ENCODE results near the gene EFCAB5. TPM values are rescaled to one million over a fixed set of nuclear protein-coding genes. Genes with fewer than 3 reads are reported as not detected.
A peak's percentile ranks its signal among the peaks of the same experiment; 100 is the strongest.

Gene EFCAB5
- total and polyA plus RNA-seq, 2 of the 13 experiments (the other 11 are each of a cell fraction or from before 2014, with no cell fraction given): 0.15 TPM; not detected in 1

DNA sequence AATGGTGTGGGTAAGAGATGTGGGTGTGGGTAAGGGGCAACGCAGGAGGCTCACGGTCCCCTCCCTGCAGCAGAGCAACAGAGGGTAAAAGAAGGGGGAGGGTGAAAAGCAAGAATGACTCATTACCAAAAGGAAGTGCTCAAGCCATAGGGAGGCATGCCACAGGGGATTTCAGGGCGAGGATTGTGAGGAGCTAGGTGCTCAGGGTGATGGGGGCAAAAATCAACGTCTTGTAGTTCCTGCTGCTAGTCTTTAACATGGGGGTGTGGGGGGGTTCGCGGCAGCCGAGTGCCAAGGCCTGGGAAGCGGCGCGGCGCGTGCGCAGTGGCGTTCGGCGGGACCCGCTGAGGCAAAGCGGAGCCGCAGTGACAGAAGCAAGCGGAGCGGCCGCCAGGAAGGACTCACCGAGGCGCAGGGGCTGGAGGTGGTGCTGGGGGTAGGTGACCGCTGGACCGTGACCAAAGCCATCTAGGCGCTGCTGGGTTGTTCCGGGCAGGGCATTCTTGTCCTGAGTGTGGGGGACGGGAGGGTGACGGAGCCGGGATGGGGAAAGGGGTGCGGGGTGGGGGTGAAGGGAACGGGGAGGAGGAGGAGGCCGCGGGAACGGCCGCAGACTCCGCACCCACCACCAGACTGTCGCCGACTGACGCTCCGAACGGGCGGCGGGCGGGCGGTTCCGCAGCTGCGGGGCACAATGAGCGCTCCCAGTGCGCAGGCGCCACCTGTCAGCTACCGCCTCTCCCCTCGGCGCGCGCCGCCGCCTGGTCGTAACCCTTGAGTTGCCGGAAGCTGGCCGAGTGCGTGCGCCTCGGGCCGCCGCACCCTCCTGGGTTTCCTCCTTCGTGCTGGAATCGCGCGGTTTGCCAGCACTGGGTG is 11.7 kb upstream of the EFCAB5 start, which contains the start of gene SSH2 (continued):
- TF ChIP-seq ZNF251 (CRISPR knock-in tag; IDR thresholded peaks at IDR 0.05) (no peak), ZNF260 (CRISPR knock-in tag; IDR thresholded peaks at IDR 0.05; ENCODE audit: borderline replicate concordance, low read depth) (no peak), ZNF720 (CRISPR knock-in tag; IDR thresholded peaks at IDR 0.05) (no peak), RFXAP (CRISPR knock-in tag; IDR thresholded peaks at IDR 0.05; ENCODE audit: borderline replicate concordance) (no peak), ZNF619 (CRISPR knock-in tag; IDR thresholded peaks at IDR 0.05) (no peak), ZIK1 (CRISPR knock-in tag; IDR thresholded peaks at IDR 0.05; ENCODE audit: borderline replicate concordance, low read depth) (0 out of 2 replicates have a peak, but pooled peaks have one; percentile 22), ZNF850 (CRISPR knock-in tag; conservative IDR thresholded peaks at IDR 0.05) (no peak), ZSCAN9 (CRISPR knock-in tag; IDR thresholded peaks at IDR 0.05; ENCODE audit: borderline replicate concordance) (no peak), KLF16 (CRISPR knock-in tag; IDR thresholded peaks at IDR 0.05) (no peak), ZC3H13 (CRISPR knock-in tag; IDR thresholded peaks at IDR 0.05) (0 out of 2 replicates have a peak, but pooled peaks have one; percentile 3), TBX2 (CRISPR knock-in tag; IDR thresholded peaks at IDR 0.05; ENCODE audit: borderline replicate concordance) (peak; percentile 27; the same call in 1 of the 2 replicates), ZBTB7A (CRISPR knock-in tag; IDR thresholded peaks at IDR 0.05) (no peak; the same call in 1 of the 2 replicates), EP300 (IDR thresholded peaks at IDR 0.05; ENCODE audit: low read depth in 2 of 2, low read length in 2 of 2) (no peak), EP300 (CRISPR knock-in tag; IDR thresholded peaks at IDR 0.05; ENCODE audit: borderline replicate concordance) (no peak), PITX1 (CRISPR knock-in tag; IDR thresholded peaks at IDR 0.05) (no peak), ZNF510 (CRISPR knock-in tag; IDR thresholded peaks at IDR 0.05; ENCODE audit: low read depth) (no peak), ZBTB7B (CRISPR knock-in tag; IDR thresholded peaks at IDR 0.05) (no peak; the same call in 1 of the 2 replicates), TEAD2 (CRISPR knock-in tag; IDR thresholded peaks at IDR 0.05) (no peak), ZNF274 (CRISPR knock-in tag; IDR thresholded peaks at IDR 0.05) (0 out of 2 replicates have a peak, but pooled peaks have one; percentile 27), HMG20A (CRISPR knock-in tag; IDR thresholded peaks at IDR 0.05; ENCODE audit: borderline replicate concordance) (no peak), SAFB2 (CRISPR knock-in tag; IDR thresholded peaks at IDR 0.05; ENCODE audit: borderline replicate concordance, low read depth) (no peak), ZNF564 (CRISPR knock-in tag; IDR thresholded peaks at IDR 0.05) (0 out of 2 replicates have a peak, but pooled peaks have one; percentile 45), NFYC (CRISPR knock-in tag; IDR thresholded peaks at IDR 0.05) (no peak), ATF1 (CRISPR knock-in tag; IDR thresholded peaks at IDR 0.05) (no peak), ZNF724P (CRISPR knock-in tag; IDR thresholded peaks at IDR 0.05; ENCODE audit: borderline replicate concordance) (0 out of 2 replicates have a peak, but pooled peaks have one; percentile 39)
- TF ChIP-seq, protein P1, sequence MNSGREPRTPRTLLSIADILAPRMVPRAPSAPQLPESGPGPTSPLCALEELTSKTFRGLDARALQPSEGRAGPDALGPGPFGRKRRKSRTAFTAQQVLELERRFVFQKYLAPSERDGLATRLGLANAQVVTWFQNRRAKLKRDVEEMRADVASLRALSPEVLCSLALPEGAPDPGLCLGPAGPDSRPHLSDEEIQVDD (CRISPR knock-in tag; IDR thresholded peaks at IDR 0.05; ENCODE audit: borderline replicate concordance): no peak
- TF ChIP-seq, protein P2, sequence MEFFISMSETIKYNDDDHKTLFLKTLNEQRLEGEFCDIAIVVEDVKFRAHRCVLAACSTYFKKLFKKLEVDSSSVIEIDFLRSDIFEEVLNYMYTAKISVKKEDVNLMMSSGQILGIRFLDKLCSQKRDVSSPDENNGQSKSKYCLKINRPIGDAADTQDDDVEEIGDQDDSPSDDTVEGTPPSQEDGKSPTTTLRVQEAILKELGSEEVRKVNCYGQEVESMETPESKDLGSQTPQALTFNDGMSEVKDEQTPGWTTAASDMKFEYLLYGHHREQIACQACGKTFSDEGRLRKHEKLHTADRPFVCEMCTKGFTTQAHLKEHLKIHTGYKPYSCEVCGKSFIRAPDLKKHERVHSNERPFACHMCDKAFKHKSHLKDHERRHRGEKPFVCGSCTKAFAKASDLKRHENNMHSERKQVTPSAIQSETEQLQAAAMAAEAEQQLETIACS (CRISPR knock-in tag; IDR thresholded peaks at IDR 0.05): peak; percentile 92
- TF ChIP-seq, protein P3, sequence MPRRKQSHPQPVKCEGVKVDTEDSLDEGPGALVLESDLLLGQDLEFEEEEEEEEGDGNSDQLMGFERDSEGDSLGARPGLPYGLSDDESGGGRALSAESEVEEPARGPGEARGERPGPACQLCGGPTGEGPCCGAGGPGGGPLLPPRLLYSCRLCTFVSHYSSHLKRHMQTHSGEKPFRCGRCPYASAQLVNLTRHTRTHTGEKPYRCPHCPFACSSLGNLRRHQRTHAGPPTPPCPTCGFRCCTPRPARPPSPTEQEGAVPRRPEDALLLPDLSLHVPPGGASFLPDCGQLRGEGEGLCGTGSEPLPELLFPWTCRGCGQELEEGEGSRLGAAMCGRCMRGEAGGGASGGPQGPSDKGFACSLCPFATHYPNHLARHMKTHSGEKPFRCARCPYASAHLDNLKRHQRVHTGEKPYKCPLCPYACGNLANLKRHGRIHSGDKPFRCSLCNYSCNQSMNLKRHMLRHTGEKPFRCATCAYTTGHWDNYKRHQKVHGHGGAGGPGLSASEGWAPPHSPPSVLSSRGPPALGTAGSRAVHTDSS (CRISPR knock-in tag; conservative IDR thresholded peaks at IDR 0.05): no peak
